ENCODE measurements around the gene PUS1. TPM values are rescaled to one million over a fixed set of nuclear protein-coding genes. Genes with fewer than 3 reads are reported as not detected.

PUS1 gene
- total and polyA plus RNA-seq, 9 of the 15 experiments (the other 6 are each of a cell fraction or from before 2014, with no cell fraction given) = 1.9 to 90.8 (median 30.0) TPM

DNA sequence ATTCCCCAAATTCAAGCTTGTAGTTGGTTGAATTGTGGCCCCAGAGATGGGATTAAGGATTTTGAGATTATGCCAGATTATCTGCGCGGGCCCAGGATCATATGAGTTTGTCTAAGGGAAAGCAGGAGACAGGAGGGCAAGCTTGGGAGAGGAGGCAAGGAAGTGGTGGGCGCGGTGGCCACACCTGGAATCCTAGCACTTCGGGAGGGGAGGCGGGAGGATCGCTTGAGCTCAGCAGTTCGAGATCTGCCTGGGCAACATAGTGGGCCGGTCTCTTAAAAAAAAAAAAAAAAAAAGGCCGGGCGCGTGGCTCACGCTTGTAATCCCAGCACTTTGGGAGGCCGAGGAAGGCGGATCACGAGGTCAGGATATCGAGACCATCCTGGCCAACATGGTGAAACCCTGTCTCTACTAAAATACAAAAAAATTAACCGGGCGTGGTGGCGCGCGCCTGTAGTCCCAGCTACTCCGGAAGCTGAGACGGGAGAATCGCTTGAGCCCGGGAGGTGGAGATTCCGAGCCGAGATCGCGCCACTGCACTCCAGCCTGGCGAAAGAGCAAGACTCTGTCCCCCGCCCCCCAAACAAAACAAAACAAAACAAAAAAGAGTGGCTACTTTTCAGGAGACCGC lies 881 bp upstream of the PUS1 start (continued):
- TF ChIP-seq, protein P1, sequence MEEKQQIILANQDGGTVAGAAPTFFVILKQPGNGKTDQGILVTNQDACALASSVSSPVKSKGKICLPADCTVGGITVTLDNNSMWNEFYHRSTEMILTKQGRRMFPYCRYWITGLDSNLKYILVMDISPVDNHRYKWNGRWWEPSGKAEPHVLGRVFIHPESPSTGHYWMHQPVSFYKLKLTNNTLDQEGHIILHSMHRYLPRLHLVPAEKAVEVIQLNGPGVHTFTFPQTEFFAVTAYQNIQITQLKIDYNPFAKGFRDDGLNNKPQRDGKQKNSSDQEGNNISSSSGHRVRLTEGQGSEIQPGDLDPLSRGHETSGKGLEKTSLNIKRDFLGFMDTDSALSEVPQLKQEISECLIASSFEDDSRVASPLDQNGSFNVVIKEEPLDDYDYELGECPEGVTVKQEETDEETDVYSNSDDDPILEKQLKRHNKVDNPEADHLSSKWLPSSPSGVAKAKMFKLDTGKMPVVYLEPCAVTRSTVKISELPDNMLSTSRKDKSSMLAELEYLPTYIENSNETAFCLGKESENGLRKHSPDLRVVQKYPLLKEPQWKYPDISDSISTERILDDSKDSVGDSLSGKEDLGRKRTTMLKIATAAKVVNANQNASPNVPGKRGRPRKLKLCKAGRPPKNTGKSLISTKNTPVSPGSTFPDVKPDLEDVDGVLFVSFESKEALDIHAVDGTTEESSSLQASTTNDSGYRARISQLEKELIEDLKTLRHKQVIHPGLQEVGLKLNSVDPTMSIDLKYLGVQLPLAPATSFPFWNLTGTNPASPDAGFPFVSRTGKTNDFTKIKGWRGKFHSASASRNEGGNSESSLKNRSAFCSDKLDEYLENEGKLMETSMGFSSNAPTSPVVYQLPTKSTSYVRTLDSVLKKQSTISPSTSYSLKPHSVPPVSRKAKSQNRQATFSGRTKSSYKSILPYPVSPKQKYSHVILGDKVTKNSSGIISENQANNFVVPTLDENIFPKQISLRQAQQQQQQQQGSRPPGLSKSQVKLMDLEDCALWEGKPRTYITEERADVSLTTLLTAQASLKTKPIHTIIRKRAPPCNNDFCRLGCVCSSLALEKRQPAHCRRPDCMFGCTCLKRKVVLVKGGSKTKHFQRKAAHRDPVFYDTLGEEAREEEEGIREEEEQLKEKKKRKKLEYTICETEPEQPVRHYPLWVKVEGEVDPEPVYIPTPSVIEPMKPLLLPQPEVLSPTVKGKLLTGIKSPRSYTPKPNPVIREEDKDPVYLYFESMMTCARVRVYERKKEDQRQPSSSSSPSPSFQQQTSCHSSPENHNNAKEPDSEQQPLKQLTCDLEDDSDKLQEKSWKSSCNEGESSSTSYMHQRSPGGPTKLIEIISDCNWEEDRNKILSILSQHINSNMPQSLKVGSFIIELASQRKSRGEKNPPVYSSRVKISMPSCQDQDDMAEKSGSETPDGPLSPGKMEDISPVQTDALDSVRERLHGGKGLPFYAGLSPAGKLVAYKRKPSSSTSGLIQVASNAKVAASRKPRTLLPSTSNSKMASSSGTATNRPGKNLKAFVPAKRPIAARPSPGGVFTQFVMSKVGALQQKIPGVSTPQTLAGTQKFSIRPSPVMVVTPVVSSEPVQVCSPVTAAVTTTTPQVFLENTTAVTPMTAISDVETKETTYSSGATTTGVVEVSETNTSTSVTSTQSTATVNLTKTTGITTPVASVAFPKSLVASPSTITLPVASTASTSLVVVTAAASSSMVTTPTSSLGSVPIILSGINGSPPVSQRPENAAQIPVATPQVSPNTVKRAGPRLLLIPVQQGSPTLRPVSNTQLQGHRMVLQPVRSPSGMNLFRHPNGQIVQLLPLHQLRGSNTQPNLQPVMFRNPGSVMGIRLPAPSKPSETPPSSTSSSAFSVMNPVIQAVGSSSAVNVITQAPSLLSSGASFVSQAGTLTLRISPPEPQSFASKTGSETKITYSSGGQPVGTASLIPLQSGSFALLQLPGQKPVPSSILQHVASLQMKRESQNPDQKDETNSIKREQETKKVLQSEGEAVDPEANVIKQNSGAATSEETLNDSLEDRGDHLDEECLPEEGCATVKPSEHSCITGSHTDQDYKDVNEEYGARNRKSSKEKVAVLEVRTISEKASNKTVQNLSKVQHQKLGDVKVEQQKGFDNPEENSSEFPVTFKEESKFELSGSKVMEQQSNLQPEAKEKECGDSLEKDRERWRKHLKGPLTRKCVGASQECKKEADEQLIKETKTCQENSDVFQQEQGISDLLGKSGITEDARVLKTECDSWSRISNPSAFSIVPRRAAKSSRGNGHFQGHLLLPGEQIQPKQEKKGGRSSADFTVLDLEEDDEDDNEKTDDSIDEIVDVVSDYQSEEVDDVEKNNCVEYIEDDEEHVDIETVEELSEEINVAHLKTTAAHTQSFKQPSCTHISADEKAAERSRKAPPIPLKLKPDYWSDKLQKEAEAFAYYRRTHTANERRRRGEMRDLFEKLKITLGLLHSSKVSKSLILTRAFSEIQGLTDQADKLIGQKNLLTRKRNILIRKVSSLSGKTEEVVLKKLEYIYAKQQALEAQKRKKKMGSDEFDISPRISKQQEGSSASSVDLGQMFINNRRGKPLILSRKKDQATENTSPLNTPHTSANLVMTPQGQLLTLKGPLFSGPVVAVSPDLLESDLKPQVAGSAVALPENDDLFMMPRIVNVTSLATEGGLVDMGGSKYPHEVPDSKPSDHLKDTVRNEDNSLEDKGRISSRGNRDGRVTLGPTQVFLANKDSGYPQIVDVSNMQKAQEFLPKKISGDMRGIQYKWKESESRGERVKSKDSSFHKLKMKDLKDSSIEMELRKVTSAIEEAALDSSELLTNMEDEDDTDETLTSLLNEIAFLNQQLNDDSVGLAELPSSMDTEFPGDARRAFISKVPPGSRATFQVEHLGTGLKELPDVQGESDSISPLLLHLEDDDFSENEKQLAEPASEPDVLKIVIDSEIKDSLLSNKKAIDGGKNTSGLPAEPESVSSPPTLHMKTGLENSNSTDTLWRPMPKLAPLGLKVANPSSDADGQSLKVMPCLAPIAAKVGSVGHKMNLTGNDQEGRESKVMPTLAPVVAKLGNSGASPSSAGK (IDR thresholded peaks at IDR 0.05) = peak; percentile 43; the same call in 1 of the 2 replicates
- no peak for TF ChIP-seq BMI1 (IDR thresholded peaks at IDR 0.05; ENCODE audit: low read length)
- TF ChIP-seq CTBP1 (IDR thresholded peaks at IDR 0.05; ENCODE audit: borderline replicate concordance) = peak; percentile 6; the same call in 1 of the 2 replicates
- TF ChIP-seq FOXM1 (IDR thresholded peaks at IDR 0.05; ENCODE audit: low read depth) = peak; percentile 25; the same call in 1 of the 2 replicates
- TF ChIP-seq FOXM1 (CRISPR knock-in tag; IDR thresholded peaks at IDR 0.05; ENCODE audit: low read depth) = no peak
- TF ChIP-seq SREBF2 (CRISPR knock-in tag; IDR thresholded peaks at IDR 0.05) = no peak
- peak; percentile 51; the same call in 1 of the 2 replicates for TF ChIP-seq L3MBTL2 (IDR thresholded peaks at IDR 0.05)
- no peak for TF ChIP-seq GATA2 (CRISPR knock-in tag; IDR thresholded peaks at IDR 0.05)
- TF ChIP-seq BHLHE40 (IDR thresholded peaks at IDR 0.05; ENCODE audit: low read length) = no peak
- TF ChIP-seq, protein P2, sequence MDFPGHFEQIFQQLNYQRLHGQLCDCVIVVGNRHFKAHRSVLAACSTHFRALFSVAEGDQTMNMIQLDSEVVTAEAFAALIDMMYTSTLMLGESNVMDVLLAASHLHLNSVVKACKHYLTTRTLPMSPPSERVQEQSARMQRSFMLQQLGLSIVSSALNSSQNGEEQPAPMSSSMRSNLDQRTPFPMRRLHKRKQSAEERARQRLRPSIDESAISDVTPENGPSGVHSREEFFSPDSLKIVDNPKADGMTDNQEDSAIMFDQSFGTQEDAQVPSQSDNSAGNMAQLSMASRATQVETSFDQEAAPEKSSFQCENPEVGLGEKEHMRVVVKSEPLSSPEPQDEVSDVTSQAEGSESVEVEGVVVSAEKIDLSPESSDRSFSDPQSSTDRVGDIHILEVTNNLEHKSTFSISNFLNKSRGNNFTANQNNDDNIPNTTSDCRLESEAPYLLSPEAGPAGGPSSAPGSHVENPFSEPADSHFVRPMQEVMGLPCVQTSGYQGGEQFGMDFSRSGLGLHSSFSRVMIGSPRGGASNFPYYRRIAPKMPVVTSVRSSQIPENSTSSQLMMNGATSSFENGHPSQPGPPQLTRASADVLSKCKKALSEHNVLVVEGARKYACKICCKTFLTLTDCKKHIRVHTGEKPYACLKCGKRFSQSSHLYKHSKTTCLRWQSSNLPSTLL (IDR thresholded peaks at IDR 0.05) = no peak
- peak; percentile 12; the same call in 1 of the 2 replicates for TF ChIP-seq MYC (IDR thresholded peaks at IDR 0.05; ENCODE audit: low read depth, low read length)
- no peak for TF ChIP-seq MYC (CRISPR knock-in tag; IDR thresholded peaks at IDR 0.05; ENCODE audit: borderline replicate concordance, low read depth)
- no peak for TF ChIP-seq BRD9 (IDR thresholded peaks at IDR 0.05; ENCODE audit: low read depth, partially characterized antibody)
- 0 out of 2 replicates have a peak, but pooled peaks have one; percentile 25 for TF ChIP-seq THRAP3 (IDR thresholded peaks at IDR 0.05; ENCODE audit: borderline replicate concordance)
